ENCODE measurements around the gene PDE4C.

- TF ChIP-seq CTCF (IDR thresholded peaks at IDR 0.05) (no peak), EZH2 (IDR thresholded peaks at IDR 0.05) (no peak)
Observed at GRCh38 chr19:18263324-18264136, 37.3 kb upstream of the PDE4C start.
